ENCODE data around the gene CARD8. TPM values are rescaled to one million over a fixed set of nuclear protein-coding genes. Genes with fewer than 3 reads are reported as not detected.

CARD8 gene
- total RNA-seq, 2 experiments from 2014 or later = 109 TPM

GRCh38 chr19:48218997-48219396, 36.7 kb downstream of the CARD8 start:
- DNase-seq = no peak
- intact Hi-C loops (cut with micrococcal nuclease) = no loop called here
- no peak for ATAC-seq
- H3K27me3 Mint-ChIP-seq = no peaks in the 10 kb centered on the region
- POLR2A ChIA-PET = interaction anchor here (1.1 to 2.0 kb wide), 3 partner anchors 9 to 14 kb away, joined by 4 to 6 read pairs (median 4); no protein-coding TSS in a partner anchor
- H3K36me3 Mint-ChIP-seq (ENCODE audit: low read depth) = peaks cover 46% of the 10 kb centered on the region
- H3K9me3 Mint-ChIP-seq = no peaks in the 10 kb centered on the region
- no peak overlapping the region for H3K27ac Mint-ChIP-seq
- TF ChIP-seq, protein P1, sequence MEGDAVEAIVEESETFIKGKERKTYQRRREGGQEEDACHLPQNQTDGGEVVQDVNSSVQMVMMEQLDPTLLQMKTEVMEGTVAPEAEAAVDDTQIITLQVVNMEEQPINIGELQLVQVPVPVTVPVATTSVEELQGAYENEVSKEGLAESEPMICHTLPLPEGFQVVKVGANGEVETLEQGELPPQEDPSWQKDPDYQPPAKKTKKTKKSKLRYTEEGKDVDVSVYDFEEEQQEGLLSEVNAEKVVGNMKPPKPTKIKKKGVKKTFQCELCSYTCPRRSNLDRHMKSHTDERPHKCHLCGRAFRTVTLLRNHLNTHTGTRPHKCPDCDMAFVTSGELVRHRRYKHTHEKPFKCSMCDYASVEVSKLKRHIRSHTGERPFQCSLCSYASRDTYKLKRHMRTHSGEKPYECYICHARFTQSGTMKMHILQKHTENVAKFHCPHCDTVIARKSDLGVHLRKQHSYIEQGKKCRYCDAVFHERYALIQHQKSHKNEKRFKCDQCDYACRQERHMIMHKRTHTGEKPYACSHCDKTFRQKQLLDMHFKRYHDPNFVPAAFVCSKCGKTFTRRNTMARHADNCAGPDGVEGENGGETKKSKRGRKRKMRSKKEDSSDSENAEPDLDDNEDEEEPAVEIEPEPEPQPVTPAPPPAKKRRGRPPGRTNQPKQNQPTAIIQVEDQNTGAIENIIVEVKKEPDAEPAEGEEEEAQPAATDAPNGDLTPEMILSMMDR (IDR thresholded peaks at IDR 0.05) = no peak
- no peak overlapping the region for H3K4me3 Mint-ChIP-seq
- peaks cover 4% of the 10 kb centered on the region for H3K4me1 Mint-ChIP-seq (ENCODE audit: low read depth)
- CTCF ChIA-PET = interaction anchor here (1.1 to 1.5 kb wide), 3 partner anchors 15 to 255 kb away, joined by 3 to 4 read pairs (median 3); no protein-coding TSS in a partner anchor

DNA sequence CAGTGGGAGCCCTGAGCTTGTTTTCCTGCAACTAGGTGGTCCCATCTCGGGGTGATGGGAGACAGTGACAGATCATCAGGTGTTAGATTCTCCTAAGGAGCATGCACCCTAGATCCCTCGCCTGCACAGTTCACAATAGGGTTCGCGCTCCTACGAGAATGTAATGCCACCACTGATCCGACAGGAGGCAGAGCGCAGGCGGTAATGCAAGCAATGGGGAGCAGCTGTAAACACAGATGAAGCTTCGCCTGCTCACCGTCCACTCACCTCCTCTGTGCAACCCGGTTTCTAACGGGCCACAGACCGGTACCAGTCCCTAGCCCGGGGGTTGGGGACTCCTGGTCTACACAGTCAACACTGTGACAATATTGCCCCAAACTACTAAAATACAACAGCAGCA, 38.8 kb downstream of the CARD8 start:
- H3K4me3 Mint-ChIP-seq = no peak overlapping the region
- H3K9me3 Mint-ChIP-seq = no peaks in the 10 kb centered on the region
- ChIA-PET CTCF (interaction anchor here (1.2 to 1.4 kb wide), 3 partner anchors 15 to 64 kb away, joined by 3 to 5 read pairs (median 4); no protein-coding TSS in a partner anchor), POLR2A (interaction anchor here (1.7 kb wide), 1 partner anchor 13 kb away, joined by 8 read pairs; no protein-coding TSS in a partner anchor)
- TF ChIP-seq, protein P1 (IDR thresholded peaks at IDR 0.05) = no peak
- intact Hi-C loops (cut with micrococcal nuclease) = no loop called here
- DNase-seq = no peak
- H3K36me3 Mint-ChIP-seq (ENCODE audit: low read depth) = peaks cover 55% of the 10 kb centered on the region
- H3K4me1 Mint-ChIP-seq (ENCODE audit: low read depth) = peaks cover 7% of the 10 kb centered on the region
- no peaks in the 10 kb centered on the region for H3K27me3 Mint-ChIP-seq
- H3K27ac Mint-ChIP-seq = no peak overlapping the region
- no peak for ATAC-seq

GRCh38 chr19:48213959-48214358, 41.8 kb downstream of the CARD8 start:
- CTCF ChIA-PET = interaction anchor here (1.1 to 1.3 kb wide), 2 partner anchors 15 to 20 kb away, joined by 3 to 4 read pairs; no protein-coding TSS in a partner anchor
- DNase-seq = no peak
- intact Hi-C loops (cut with micrococcal nuclease) = no loop called here
- Mint-ChIP-seq H3K4me3 (no peak overlapping the region), H3K36me3 (ENCODE audit: low read depth) (peaks cover 63% of the 10 kb centered on the region), H3K27ac (no peak overlapping the region), H3K4me1 (ENCODE audit: low read depth) (peaks cover 26% of the 10 kb centered on the region), H3K9me3 (no peaks in the 10 kb centered on the region), H3K27me3 (no peaks in the 10 kb centered on the region)
- no peak for ATAC-seq
- TF ChIP-seq, protein P1 (IDR thresholded peaks at IDR 0.05) = no peak
- POLR2A ChIA-PET = interaction anchor here (0.6 to 0.7 kb wide), 2 partner anchors 9 to 115 kb away, joined by 3 read pairs; no protein-coding TSS in a partner anchor

- intact Hi-C loops (cut with micrococcal nuclease) = no loop called here
- peaks cover 40% of the 10 kb centered on the region for H3K4me1 Mint-ChIP-seq (ENCODE audit: low read depth)
- TF ChIP-seq, protein P1 (IDR thresholded peaks at IDR 0.05) = no peak
- no peaks in the 10 kb centered on the region for H3K27me3 Mint-ChIP-seq
- no peak overlapping the region for H3K4me3 Mint-ChIP-seq
- peak; percentile 18 for ATAC-seq
- POLR2A ChIA-PET = no interaction called here
- H3K36me3 Mint-ChIP-seq (ENCODE audit: low read depth) = peaks cover 50% of the 10 kb centered on the region
- H3K27ac Mint-ChIP-seq = peak overlapping the region; percentile 88
- no peaks in the 10 kb centered on the region for H3K9me3 Mint-ChIP-seq
- CTCF ChIA-PET = interaction anchor here (1.2 to 1.9 kb wide), 2 partner anchors 50 to 57 kb away, joined by 3 to 5 read pairs; no protein-coding TSS in a partner anchor
- DNase-seq = no peak
Observed at GRCh38 chr19:48210005-48210404, 45.7 kb downstream of the CARD8 start.

DNA sequence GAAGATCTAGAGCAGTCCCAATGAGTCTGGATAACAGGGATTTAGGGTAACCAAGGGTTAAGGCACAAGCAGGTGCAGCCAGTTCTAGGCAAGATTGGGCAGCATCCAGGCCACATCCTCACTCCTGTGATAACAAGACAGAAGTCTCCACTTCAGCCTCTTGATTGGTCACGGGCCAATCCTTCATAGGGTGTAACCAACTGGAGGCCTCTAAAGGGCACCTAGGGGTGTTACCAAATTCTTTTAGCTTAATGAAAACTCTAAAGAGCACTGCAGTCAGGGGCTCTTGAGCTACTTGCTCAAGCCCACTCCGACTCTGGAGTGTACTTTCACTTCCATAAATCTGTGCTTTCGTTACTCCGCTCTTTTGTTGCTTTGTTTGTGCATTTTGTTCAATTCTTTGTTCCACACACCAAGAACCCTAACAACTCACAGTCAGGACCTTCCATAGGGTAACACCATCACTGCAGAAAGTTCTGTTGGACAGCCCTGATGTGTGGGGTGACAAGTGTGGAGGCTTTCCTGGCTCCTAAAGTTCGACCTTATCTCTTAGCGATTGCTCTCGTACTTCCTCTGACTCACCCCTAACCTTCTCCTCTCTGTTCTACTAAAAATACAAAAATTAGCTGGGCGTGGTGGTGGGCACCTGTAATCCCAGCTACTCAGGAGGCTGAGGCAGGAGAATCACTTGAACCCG, 49.2 kb downstream of the CARD8 start:
- H3K27me3 Mint-ChIP-seq = no peaks in the 10 kb centered on the region
- no peak for ATAC-seq
- peak overlapping the region; percentile 84 for H3K27ac Mint-ChIP-seq
- intact Hi-C loops (cut with micrococcal nuclease) = no loop called here
- ChIA-PET POLR2A (interaction anchor here (0.9 kb wide), 1 partner anchor 11 kb away, joined by 3 read pairs; no protein-coding TSS in a partner anchor), CTCF (interaction anchor here (2.2 kb wide), 1 partner anchor 243 kb away, joined by 5 read pairs; no protein-coding TSS in a partner anchor)
- DNase-seq = peak; percentile 19
- no peak overlapping the region for H3K4me3 Mint-ChIP-seq
- H3K9me3 Mint-ChIP-seq = no peaks in the 10 kb centered on the region
- peaks cover 29% of the 10 kb centered on the region for H3K36me3 Mint-ChIP-seq (ENCODE audit: low read depth)
- peaks cover 38% of the 10 kb centered on the region for H3K4me1 Mint-ChIP-seq (ENCODE audit: low read depth)
- TF ChIP-seq, protein P1 (IDR thresholded peaks at IDR 0.05) = no peak

Measured in activated CD8-positive, alpha-beta T cell treated with anti-CD3 and anti-CD28 coated beads for 36 hours (primary cell).